Transverse colon (tissue), 4 donors: Measurements from ENCODE around the gene ATP5ME.

Experiments
- CTCF ChIP-seq, 5 experiments: fragments of 200-600 bp in 3 of 5; fragments of 450-650 bp in 2 of 5; sonication (generic) in 3 of 5; IDR thresholded peaks; 1 replicate in 2 of 5; 2 replicates in 3 of 5; pipeline ENCODE4 v1.5.1; 2016 to 2017; ENCODE audit warnings: antibody characterized with exemption in 5 of 5, inconsistent platforms in 3 of 5, mild to moderate bottlenecking in 2 of 5, moderate library complexity in 1 of 5
- EP300 ChIP-seq: sonication (generic); formaldehyde crosslinking; IDR thresholded peaks from one replicate; pipeline ENCODE4 v1.6.1; 2017; ENCODE audit warnings: antibody characterized with exemption, low read depth
- POLR2A ChIP-seq: fragments of 450-650 bp; IDR thresholded peaks from one replicate; pipeline ENCODE4 v1.6.1; 2016; ENCODE audit warnings: antibody characterized with exemption, mild to moderate bottlenecking, moderate library complexity
- POLR2AphosphoS5 ChIP-seq, 3 donors: sonication (generic); formaldehyde crosslinking; IDR thresholded peaks; one replicate each; pipeline ENCODE4 v1.6.1; 2016; ENCODE audit warnings: antibody characterized with exemption in 3 of 3

DNA sequence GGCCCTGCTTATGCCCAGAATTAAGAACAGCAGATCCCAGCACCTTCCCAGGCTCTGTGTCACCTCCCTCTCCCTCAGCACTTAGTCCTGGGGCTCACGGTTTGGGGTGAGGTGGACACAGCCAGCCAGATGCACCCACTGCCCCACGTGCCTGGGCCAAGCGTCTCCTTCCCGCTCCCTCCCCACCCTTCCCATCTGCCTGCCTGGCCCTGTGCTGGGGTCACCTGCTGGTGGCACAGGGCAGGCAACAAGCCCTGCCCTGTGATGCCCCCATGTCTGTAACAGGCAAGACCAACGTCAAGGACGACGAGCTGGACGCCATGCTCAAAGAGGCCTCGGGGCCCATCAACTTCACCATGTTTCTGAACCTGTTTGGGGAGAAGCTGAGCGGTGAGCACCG is 5.6 kb upstream of the ATP5ME start:
- TF ChIP-seq POLR2A (no peak), CTCF (IDR thresholded peaks at IDR 0.05) (no peak), POLR2AphosphoS5 (IDR thresholded peaks at IDR 0.05) (no peak), EP300 (no peak)
